ENCODE results near the gene FXYD3.

GRCh38 chr19:35164418-35164817, 48.8 kb downstream of the FXYD3 start:
- no peak for TF ChIP-seq CTCF (IDR thresholded peaks at IDR 0.05; ENCODE audit: poor library complexity)
- TF ChIP-seq EZH2 (IDR thresholded peaks at IDR 0.05; ENCODE audit: borderline replicate concordance) = no peak
- TF ChIP-seq EZH2phosphoT487 (IDR thresholded peaks at IDR 0.05; ENCODE audit: low read depth, severe bottlenecking, unreplicated experiment) = no peak
